Posterior cingulate gyrus (tissue), 11 donors: ENCODE data around the gene FBXL16.
A peak's percentile ranks its signal among the peaks of the same experiment; 100 is the strongest.
"Not testable (repeated sequence)": the region's sequence is repeated elsewhere in the genome, so short reads cannot be mapped to it uniquely, and the experiment has no call there.

ENCODE experiments used
- DNase-seq, 10 donors: peaks; one replicate each; pipeline versions ENCODE4 v3.0.0 to v3.0.0-alpha.2; 2020 to 2021; ENCODE audit warnings: mixed read lengths in 3 of 10
- intact Hi-C: fragments of 100-400 bp; cut with DNase I; formaldehyde crosslinking; loops from one replicate; pipeline ENCODE4 v1.15.1; 2023

Gene FBXL16

DNA sequence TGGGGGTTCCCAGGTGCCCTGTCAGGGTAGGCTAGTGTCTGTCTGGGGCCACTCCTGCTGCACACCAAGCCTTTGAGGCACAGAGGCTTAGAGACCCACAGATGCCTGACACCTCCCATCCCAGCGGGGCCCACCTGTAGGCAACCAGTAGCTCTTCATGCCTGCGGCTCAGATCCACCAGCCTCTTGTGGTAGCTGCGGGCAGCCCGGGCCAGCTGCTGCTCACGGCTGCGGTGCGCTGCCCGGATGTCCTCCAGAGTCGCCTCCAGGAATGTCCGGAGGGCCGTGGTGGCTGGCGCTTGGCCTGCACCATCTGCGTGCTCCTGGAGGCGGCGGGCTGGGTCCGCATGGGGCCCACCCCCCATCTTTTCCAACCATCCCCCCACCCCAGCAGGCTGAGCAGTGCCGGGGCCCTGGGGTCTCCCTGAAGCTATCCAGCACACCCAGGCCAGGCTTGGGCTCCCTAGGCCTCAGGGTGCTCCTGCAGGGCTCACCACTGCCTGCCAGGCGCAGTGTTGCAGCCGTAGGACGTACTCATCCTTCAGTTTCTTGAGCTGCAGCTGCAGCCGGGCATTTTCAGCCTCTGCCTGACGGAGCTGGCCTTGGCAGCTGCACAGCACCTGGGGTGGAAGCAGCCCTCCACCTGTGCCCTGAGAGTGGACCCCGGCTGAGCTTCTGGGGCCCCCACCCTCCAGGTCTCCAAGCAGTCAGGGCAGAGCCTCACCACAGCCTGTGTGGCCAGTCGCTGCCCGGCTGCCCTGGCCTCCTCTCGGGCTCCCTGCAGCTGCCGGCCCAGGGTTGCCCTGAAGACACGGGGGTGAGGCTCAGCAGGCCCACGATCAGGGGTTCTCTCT lies 18.8 kb upstream of the FBXL16 start:
- intact Hi-C loops: no loop called here
- no peak for DNase-seq

DNA sequence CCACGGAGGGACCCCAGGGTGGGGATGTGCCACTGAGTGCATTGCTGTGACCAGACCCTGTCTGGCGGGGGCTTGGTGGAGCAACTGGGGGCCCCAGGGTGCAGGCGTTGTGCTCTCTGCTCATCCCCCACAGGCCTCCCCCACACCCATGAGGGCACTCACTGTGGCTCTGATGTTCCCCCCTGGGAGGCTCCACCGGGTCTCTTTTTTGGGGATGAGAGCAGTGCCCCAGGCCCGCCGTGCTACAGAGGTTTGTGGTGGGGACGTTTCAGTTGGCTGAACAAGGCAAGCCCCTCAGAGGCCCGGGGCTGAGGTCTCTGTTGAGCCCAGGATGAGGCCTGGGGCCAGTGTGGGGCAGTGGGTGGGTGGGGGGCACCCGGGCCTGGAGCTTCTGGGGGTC lies 18.1 kb upstream of the FBXL16 start:
- intact Hi-C loops: no loop called here
- DNase-seq: no peak

GRCh38 chr16:722835-723633 lies 17.4 kb upstream of the FBXL16 start:
- no peak for DNase-seq
- intact Hi-C loops: no loop called here

GRCh38 chr16:721765-722540 lies 16.4 kb upstream of the FBXL16 start:
- intact Hi-C loops: loop anchor here (2.0 kb wide), 1 partner anchor 19 kb away; the partner anchor contains the start of gene CIAO3
- DNase-seq: peak in 1 of 10 donors; percentile 7

GRCh38 chr16:720990-721764 lies 15.6 kb upstream of the FBXL16 start, which contains the start of gene ANTKMT:
Gene ANTKMT, plus strand, starts transcription at chr16:721146. Its CDS starts 129 bp downstream, at chr16:721275.
- peak in 9 of 10 donors; percentile 71 to 96 (median 73) for DNase-seq
- intact Hi-C loops: loop anchor here (2.0 kb wide), 1 partner anchor 20 kb away; the partner anchor contains the start of gene CIAO3

DNA sequence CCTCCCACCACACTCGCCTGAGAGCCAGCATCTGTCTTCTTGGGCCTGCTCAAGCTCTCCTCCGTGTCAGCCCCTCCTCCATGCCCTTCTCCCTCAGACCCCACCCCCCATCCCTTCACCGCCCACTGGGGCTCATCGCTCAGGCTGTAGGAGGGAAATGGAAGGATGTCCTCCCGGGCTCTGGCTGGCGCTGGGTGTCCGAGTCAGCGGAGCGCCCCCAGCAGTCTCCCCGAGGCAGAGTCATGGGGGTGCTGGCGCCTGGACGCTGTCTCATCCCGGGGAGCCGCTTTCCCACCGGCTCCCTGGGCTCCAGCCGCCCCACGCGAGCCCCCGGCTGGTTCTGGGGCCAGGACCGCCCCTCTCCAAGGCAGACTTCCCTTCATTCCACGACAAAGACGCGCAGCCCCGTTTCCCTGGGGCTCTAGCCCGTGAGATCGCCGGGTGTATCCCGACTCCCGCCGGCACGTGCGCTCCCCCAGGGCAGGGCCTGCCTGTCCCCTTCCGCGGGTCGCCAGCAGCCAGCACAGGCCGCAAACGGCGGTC lies 14.9 kb upstream of the FBXL16 start:
- intact Hi-C loops: loop anchor here (2.0 kb wide), 1 partner anchor 20 kb away; the partner anchor contains the start of gene CIAO3
- DNase-seq: peak in 9 of 10 donors; percentile 55 to 96 (median 79)

DNA sequence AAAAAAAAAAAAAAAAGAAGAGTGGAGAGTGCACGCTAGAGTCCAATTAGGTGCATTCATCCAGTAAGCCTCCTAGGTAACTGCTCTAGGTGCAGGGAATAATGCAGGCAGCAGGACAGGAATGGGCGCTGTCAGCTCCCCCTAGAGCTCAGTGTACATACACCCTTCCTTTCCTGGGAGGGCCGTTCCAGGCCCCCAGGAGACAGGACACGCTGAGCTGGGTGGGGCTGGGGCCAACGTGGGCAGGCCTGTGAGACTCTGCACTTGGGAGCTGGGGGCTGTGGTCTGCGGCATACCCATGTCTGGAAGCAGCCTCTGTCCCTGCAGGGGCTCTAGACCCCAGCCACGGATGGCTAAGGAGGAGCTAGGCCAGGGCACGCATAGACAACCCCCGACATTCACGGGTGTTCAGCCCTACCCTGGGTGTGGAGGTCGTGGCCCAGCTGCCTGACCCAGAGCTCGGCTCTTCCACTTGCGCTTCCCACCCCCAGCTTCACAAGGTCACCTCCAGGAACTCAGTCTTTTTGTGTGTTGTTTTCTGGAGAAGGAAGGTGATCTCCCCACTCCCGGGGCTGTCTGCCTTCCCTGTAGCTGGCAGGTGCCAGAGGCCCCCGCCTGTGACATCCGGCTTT lies 14.3 kb upstream of the FBXL16 start:
- peak in 2 of 10 donors; percentile 86 for DNase-seq
- intact Hi-C loops: loop anchor here (2.0 kb wide), 1 partner anchor 21 kb away; the partner anchor contains the start of gene CIAO3

DNA sequence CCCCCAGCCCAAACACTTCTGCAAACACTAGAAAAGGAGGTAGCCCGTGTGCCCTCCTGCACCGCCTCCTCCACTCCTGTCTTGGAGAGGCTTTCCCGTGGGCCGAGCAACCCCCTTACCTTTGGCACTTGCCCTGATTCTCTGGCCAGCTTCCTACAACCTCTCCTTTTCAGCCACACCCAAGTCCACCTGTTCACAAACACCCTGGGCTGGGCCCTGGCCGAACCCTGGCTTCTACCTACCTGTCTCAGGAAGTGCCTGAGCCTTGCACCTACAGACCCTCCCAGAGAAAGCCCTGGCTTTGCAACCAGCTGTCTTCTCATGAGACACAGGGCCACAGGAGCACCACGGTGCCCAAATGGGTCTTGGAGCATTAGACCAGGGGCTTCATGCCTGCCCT lies 13.3 kb upstream of the FBXL16 start:
- no peak for DNase-seq
- intact Hi-C loops: no loop called here

DNA sequence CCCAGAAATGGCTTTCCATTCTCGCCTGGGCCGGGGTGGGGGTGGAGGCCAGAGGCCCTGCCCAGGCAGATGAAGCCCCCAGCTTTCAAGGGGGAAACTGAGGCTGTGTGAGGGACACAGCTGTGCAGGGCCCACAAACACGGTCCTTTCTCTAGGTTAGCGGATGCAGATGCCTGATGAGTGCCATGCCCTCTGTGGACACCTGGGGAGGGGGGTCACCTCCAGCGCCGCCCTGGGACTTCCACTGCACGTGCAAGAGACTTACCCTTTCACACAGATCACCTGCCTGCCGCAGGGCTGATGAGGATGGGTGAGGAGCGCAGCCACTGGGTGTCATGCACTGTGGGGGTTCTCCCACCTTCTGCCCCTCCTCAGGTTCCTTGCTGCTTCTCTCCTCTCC lies 12.8 kb upstream of the FBXL16 start:
- DNase-seq: no peak
- intact Hi-C loops: no loop called here

GRCh38 chr16:717450-718245 lies 12.0 kb upstream of the FBXL16 start:
- peak in 1 of 10 donors; percentile 91 for DNase-seq
- intact Hi-C loops: no loop called here

DNA sequence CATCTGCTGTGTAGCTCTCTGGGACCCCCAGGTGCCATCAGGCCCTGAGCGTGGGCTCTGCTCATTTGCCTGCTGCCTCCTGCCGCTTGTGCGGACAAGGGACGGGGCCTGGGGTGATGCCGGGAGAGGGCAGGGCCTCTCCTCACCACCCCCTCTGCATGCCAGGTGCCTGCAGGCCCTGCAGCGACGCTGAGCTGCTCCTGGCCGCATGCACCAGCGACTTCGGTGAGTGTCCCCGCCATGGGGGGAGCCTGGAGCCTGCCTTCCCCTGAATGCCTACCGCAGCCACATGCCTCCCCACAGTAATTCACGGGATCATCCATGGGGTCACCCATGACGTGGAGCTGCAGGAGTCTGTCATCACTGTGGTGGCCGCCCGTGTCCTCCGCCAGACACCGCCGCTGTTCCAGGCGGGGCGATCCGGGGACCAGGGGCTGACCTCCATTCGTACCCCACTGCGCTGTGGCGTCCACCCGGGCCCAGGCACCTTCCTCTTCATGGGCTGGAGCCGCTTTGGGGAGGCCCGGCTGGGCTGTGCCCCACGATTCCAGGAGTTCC lies 11.2 kb upstream of the FBXL16 start:
- DNase-seq: no peak
- intact Hi-C loops: no loop called here

DNA sequence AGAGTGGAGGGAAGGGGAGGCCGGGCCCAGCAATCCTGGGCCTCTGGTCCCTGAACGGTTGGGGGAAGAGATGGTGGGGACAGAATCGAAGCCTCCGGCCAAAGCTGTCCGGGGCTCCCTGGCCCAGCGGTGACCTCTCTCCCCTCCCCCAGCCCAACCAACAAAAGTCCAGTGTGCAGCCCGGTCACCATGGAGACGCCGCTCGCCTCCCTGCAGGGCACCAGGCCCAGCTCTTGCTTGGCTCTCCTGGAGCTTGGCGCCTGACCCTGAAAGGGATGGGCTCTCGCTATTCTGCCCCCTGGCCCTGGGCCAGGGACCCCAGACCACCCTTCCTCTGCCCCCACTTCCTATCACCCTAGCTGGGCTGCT lies 10.6 kb upstream of the FBXL16 start:
- peak; percentile 83 to 98 (median 88) for DNase-seq
- intact Hi-C loops: no loop called here

DNA sequence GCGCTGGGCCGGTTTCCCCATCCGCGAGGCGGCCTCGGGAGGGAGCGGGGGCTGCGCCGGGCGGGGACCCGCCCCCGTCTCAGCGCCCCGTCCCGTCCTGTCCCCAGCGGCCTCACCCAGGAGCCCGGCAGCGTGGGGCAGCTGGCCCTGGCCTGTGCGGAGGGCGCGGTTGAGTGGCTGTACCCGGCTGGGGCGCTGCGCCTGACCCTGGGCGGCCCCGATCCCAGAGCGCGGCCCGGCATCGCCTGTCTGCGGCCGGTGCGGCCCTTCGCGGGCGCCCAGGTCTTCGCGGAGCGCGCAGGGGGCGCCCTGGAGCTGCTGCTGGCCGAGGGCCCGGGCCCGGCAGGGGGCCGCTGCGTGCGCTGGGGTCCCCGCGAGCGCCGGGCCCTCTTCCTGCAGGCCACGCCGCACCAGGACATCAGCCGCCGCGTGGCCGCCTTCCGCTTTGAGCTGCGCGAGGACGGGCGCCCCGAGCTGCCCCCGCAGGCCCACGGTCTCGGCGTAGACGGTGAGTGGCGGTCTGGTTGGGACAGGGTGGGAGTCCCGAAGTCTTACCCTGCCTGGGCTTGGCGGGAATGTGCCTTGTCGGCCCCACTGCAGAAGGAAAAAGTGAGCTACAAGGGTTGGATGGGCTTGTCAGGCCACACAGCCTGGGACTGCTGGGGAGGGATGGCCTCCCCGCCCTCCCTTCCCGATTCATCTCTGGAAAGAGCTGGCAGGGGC lies 10.0 kb upstream of the FBXL16 start:
- intact Hi-C loops: no loop called here
- DNase-seq: peak in 1 of 10 donors; percentile 55

GRCh38 chr16:714558-715476 lies 9.2 kb upstream of the FBXL16 start, which contains the start of gene METRN:
Gene METRN, plus strand, starts transcription at chr16:715118. Its CDS starts 172 bp downstream, at chr16:715290.
- intact Hi-C loops: no loop called here
- DNase-seq: peak; percentile 89 to 99 (median 91)

GRCh38 chr16:714079-714478 lies 8.5 kb upstream of the FBXL16 start:
- DNase-seq: no peak
- intact Hi-C loops: no loop called here

DNA sequence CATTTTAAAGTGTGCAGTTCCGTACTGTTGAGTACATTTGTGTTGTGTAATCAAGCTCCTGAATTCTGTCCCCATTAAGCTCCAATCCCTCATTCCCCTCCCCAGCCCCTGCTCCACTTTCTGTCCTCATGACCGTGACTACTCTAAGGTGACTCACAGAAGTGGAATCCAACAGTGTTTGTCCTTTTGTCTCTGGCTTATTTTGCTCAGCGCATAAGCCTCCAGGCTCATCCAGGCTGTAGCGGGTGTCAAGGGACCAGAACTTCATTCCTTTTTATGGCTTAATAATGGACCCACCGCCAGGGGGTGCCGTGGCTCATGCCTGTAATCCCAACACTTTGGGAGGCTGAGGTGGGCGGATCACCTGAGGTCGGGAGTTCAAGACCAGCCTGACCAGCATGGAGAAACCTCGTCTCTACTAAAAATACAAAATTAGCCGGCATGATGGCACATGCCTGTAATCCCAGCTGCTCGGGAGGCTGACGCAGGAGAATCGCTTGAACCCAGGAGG lies 7.2 kb upstream of the FBXL16 start:
- intact Hi-C loops, DNase-seq: not testable (repeated sequence)
